HG03565 (cell line): ENCODE data around the gene LDHA.
A peak's percentile ranks its signal among the peaks of the same experiment; 100 is the strongest.

Experiments used
- ATAC-seq: cut with Tn5 transposase; IDR thresholded peaks from one replicate; pipeline ENCODE4 v1.9.1; 2021; ENCODE audit warnings: mild to moderate bottlenecking, moderate library complexity; ENCODE audit not compliant: unreplicated experiment

Gene LDHA

GRCh38 chr11:18394275-18394927 lies at the start of gene LDHA:
Gene LDHA, plus strand, starts transcription at chr11:18394563. Its CDS starts 2,280 bp downstream, at chr11:18396843.
- peak; percentile 55 for ATAC-seq

GRCh38 chr11:18347471-18348125 lies 46.8 kb upstream of the LDHA start:
- ATAC-seq = no peak

- ATAC-seq = no peak
These were observed 41.8 kb upstream of the LDHA start for GRCh38 chr11:18352581-18352980.

- no peak for ATAC-seq
These were observed 35.7 kb upstream of the LDHA start for GRCh38 chr11:18358646-18359045.

- ATAC-seq = no peak
These were observed 33.2 kb upstream of the LDHA start for GRCh38 chr11:18361154-18361553.

- no peak for ATAC-seq
These were observed 29.8 kb upstream of the LDHA start for GRCh38 chr11:18364495-18365073.

GRCh38 chr11:18365741-18366140 lies 28.6 kb upstream of the LDHA start:
- no peak for ATAC-seq

- ATAC-seq = no peak
These were observed 28.1 kb upstream of the LDHA start for GRCh38 chr11:18366286-18366685.

GRCh38 chr11:18367431-18367830 lies 26.9 kb upstream of the LDHA start:
- ATAC-seq = no peak

GRCh38 chr11:18368221-18368620 lies 26.1 kb upstream of the LDHA start:
- ATAC-seq = no peak

- no peak for ATAC-seq
These were observed 25.0 kb upstream of the LDHA start for GRCh38 chr11:18369398-18369797.

GRCh38 chr11:18371279-18371678 lies 23.1 kb upstream of the LDHA start:
- ATAC-seq = no peak

GRCh38 chr11:18372201-18372600 lies 22.2 kb upstream of the LDHA start:
- no peak for ATAC-seq

GRCh38 chr11:18374956-18375355 lies 19.4 kb upstream of the LDHA start:
- no peak for ATAC-seq

GRCh38 chr11:18375941-18376340 lies 18.4 kb upstream of the LDHA start:
- ATAC-seq = no peak

- no peak for ATAC-seq
These were observed 15.2 kb upstream of the LDHA start for GRCh38 chr11:18379201-18379600.

GRCh38 chr11:18383388-18384156 lies 10.8 kb upstream of the LDHA start:
- peak; percentile 93 for ATAC-seq

- peak; percentile 56 for ATAC-seq
These were observed 10.2 kb upstream of the LDHA start for GRCh38 chr11:18384157-18384641.

GRCh38 chr11:18390088-18390487 lies 4.3 kb upstream of the LDHA start:
- no peak for ATAC-seq

- ATAC-seq = no peak
These were observed 1.7 kb upstream of the LDHA start for GRCh38 chr11:18392434-18393321.
